VCaP (cell line): ENCODE measurements around the gene LHB.
"Not testable (repeated sequence)": the region's sequence is repeated elsewhere in the genome, so short reads cannot be mapped to it uniquely, and the experiment has no call there.

ENCODE experiments used
- H3K27ac ChIP-seq: fragments of 450-650 bp; 2 replicates; pipeline ENCODE4 v1.5.1; 2017
- CTCF ChIP-seq: fragments of 450-650 bp; conservative IDR thresholded peaks from 2 replicates; pipeline ENCODE4 v1.5.1; 2017; ENCODE audit warnings: mild to moderate bottlenecking, moderate library complexity

Gene LHB

GRCh38 chr19:49031642-49032301 lies 14.9 kb upstream of the LHB start, which contains the start of gene CGB2:
Gene CGB2, plus strand, starts transcription at chr19:49031890. Its CDS starts 206 bp downstream, at chr19:49032096.
- H3K27ac ChIP-seq, result not testable (repeated sequence)

GRCh38 chr19:49030323-49030722 lies 13.4 kb upstream of the LHB start:
- not testable (repeated sequence) for H3K27ac ChIP-seq

- H3K27ac ChIP-seq, result not testable (repeated sequence)
Observed at GRCh38 chr19:49029749-49030148, 12.9 kb upstream of the LHB start.

GRCh38 chr19:49028686-49029085 lies 11.8 kb upstream of the LHB start:
- H3K27ac ChIP-seq, result not testable (repeated sequence)

- H3K27ac ChIP-seq, result not testable (repeated sequence)
Observed at GRCh38 chr19:49025599-49025998, 8.7 kb upstream of the LHB start.

- H3K27ac ChIP-seq, result not testable (repeated sequence)
Observed at GRCh38 chr19:49025088-49025487, 8.2 kb upstream of the LHB start.

- not testable (repeated sequence) for H3K27ac ChIP-seq
Observed at GRCh38 chr19:49024233-49024632, 7.3 kb upstream of the LHB start, which contains the start of gene CGB3. Gene CGB3, minus strand, starts transcription at chr19:49024333. Its CDS starts 362 bp downstream, at chr19:49023971.

GRCh38 chr19:49022116-49022515 lies 5.2 kb upstream of the LHB start:
- TF ChIP-seq CTCF, result no peak
- no peak overlapping the region for H3K27ac ChIP-seq

- H3K27ac ChIP-seq, result no peak overlapping the region
Observed at GRCh38 chr19:49020931-49021895, 4.3 kb upstream of the LHB start.

GRCh38 chr19:49020342-49020741 lies 3.5 kb upstream of the LHB start:
- TF ChIP-seq CTCF, result no peak

More at GRCh38 chr19:49020931-49021895, 4.3 kb upstream of the LHB start:
- no peak for TF ChIP-seq CTCF

GRCh38 chr19:49019242-49019932 lies 2.5 kb upstream of the LHB start:
- peak; percentile 20; the same call in 1 of the 2 replicates for TF ChIP-seq CTCF
- H3K27ac ChIP-seq, result no peak overlapping the region; the same call in 1 of the 2 replicates

More at GRCh38 chr19:49020342-49020741, 3.5 kb upstream of the LHB start:
- H3K27ac ChIP-seq, result no peak overlapping the region

GRCh38 chr19:49018388-49019241 lies 1.7 kb upstream of the LHB start:
- H3K27ac ChIP-seq, result peak overlapping the region; percentile 57; the same call in 1 of the 2 replicates
